ENCODE measurements around the gene SRGAP1.

- TF ChIP-seq SMC3 (conservative IDR thresholded peaks at IDR 0.05; ENCODE audit: poor library complexity) (no peak), CTCF (IDR thresholded peaks at IDR 0.05; ENCODE audit: poor library complexity, severe bottlenecking) (no peak), EZH2 (IDR thresholded peaks at IDR 0.05; ENCODE audit: borderline replicate concordance, insufficient read depth, low read length, poor library complexity, severe bottlenecking) (no peak)
Measured at GRCh38 chr12:64170730-64171129, 326.2 kb downstream of the SRGAP1 start.

All from neural cell (in vitro differentiated cells).